Muscle layer of duodenum (tissue), 2 donors: ENCODE results near the gene CDKL4.
"Not testable (repeated sequence)": the region's sequence is repeated elsewhere in the genome, so short reads cannot be mapped to it uniquely, and the experiment has no call there.

Source experiments
- H3K27ac ChIP-seq: one replicate; pipeline ENCODE4 v1.7.0; 2013; ENCODE audit warnings: mild to moderate bottlenecking, low read length
- H3K27me3 ChIP-seq: one replicate; pipeline ENCODE4 v1.7.0; 2013; ENCODE audit warnings: low read depth, mild to moderate bottlenecking, control low read depth, low read length
- H3K36me3 ChIP-seq, 2 donors: one replicate each; pipeline ENCODE4 v1.7.0; 2013; ENCODE audit warnings: low read length in 2 of 2, control low read depth in 1 of 2, mild to moderate bottlenecking in 1 of 2; ENCODE audit not compliant: insufficient read depth in 2 of 2, control insufficient read depth in 1 of 2
- H3K4me1 ChIP-seq, 2 donors: one replicate each; pipeline ENCODE4 v1.7.0; 2013; ENCODE audit warnings: low read length in 2 of 2, mild to moderate bottlenecking in 2 of 2, control low read depth in 1 of 2, moderate library complexity in 1 of 2; ENCODE audit not compliant: insufficient read depth in 2 of 2, control insufficient read depth in 1 of 2
- H3K4me3 ChIP-seq, 2 donors: one replicate each; pipeline ENCODE4 v1.7.0; 2013; ENCODE audit warnings: low read length in 2 of 2, low read depth in 1 of 2, mild to moderate bottlenecking in 1 of 2
- H3K9me3 ChIP-seq, 2 donors: one replicate each; pipeline ENCODE4 v1.7.0; 2013; ENCODE audit warnings: low read length in 2 of 2, control low read depth in 1 of 2, mild to moderate bottlenecking in 1 of 2; ENCODE audit not compliant: control insufficient read depth in 1 of 2
- donor health status: healthy.

CDKL4 gene

GRCh38 chr2:39140322-39140847 lies 103.4 kb downstream of the CDKL4 start:
- Histone ChIP-seq H3K4me3 (no peak overlapping the region), H3K4me1 (peaks cover 0 to 11% of the 10 kb centered on the region in 2 donors), H3K27me3 (no peaks in the 10 kb centered on the region), H3K9me3 (no peaks in the 10 kb centered on the region), H3K36me3 (no peaks in the 10 kb centered on the region), H3K27ac (no peak overlapping the region)

DNA sequence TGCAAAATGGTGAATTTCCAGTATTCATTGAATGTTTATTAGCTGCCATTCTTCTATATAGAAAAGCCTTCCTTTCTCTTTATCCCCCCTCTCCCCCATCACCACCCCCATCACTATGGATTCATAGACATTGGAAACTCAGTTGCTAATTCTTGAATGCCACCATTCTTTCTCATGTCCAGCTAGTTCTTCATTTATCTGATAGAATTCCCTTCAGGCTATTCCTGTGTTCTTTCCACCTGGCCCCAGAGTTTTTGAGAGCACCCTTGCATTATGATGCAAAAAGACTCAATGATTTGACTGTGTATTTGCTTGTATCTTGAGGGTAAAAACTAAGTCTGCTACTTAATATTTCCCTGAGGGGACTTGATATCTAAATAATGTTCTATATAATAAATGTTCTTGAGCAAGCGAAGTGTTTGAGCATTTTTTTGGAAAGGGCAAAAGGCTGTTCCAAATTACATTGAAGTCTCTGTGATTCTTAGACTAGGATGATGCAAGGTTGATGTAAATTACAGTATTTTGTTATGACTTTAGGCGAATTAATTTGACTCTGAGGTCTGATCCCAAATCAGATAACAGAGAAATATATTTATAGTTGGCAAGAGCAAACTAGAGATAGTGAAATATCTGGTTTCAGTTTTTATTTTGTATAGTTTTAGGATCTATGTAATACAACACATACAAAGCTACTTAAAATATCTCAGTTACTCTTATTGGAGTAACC lies 104.1 kb downstream of the CDKL4 start:
- no peaks in the 10 kb centered on the region for H3K36me3 ChIP-seq
- no peaks in the 10 kb centered on the region for H3K9me3 ChIP-seq
- H3K4me3 ChIP-seq, result no peak overlapping the region
- H3K4me1 ChIP-seq, result peaks cover 0 to 11% of the 10 kb centered on the region in 2 donors
- H3K27me3 ChIP-seq, result no peaks in the 10 kb centered on the region
- no peak overlapping the region for H3K27ac ChIP-seq

GRCh38 chr2:39138837-39139211 lies 104.9 kb downstream of the CDKL4 start:
- Histone ChIP-seq H3K4me1 (peaks cover 0 to 11% of the 10 kb centered on the region in 2 donors), H3K4me3 (no peak overlapping the region)

GRCh38 chr2:39138187-39138836 lies 105.5 kb downstream of the CDKL4 start:
- not testable (repeated sequence) for H3K9me3 ChIP-seq, H3K27ac ChIP-seq, H3K36me3 ChIP-seq, H3K27me3 ChIP-seq, H3K4me3 ChIP-seq
- H3K4me1 ChIP-seq, result peaks cover 0 to 11% of the 10 kb centered on the region in 2 donors

More at GRCh38 chr2:39138837-39139211, 104.9 kb downstream of the CDKL4 start:
- no peak overlapping the region for H3K27ac ChIP-seq
- H3K27me3 ChIP-seq, result no peaks in the 10 kb centered on the region
- no peaks in the 10 kb centered on the region for H3K36me3 ChIP-seq
- H3K9me3 ChIP-seq, result no peaks in the 10 kb centered on the region

DNA sequence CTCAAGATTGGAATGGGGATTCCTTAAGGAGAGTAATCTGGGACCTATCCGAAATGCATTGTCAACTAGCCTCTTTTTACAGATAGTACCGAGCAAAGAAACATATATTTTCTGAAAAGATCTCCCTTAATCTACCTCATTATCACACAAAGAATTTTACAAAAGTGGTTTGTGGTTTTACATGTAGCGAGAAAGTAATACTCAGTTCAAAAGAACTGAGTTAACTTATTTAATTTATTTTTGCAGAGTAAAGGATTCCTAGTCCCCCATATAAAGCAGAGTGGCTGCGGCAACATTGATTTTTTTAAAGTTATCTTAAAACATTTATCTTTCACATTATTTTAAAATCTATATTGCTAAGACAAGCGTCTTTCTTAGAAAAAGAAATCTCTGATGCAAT lies 107.0 kb downstream of the CDKL4 start:
- no peaks in the 10 kb centered on the region for H3K36me3 ChIP-seq
- H3K9me3 ChIP-seq, result no peaks in the 10 kb centered on the region
- H3K4me1 ChIP-seq, result peaks cover 0 to 8% of the 10 kb centered on the region in 2 donors
- H3K27ac ChIP-seq, result no peak overlapping the region
- no peak overlapping the region for H3K4me3 ChIP-seq
- no peaks in the 10 kb centered on the region for H3K27me3 ChIP-seq

GRCh38 chr2:39135690-39136259 lies 108.0 kb downstream of the CDKL4 start:
- no peaks in the 10 kb centered on the region for H3K4me1 ChIP-seq
- H3K36me3 ChIP-seq, result no peaks in the 10 kb centered on the region
- H3K27me3 ChIP-seq, result no peaks in the 10 kb centered on the region
- H3K27ac ChIP-seq, result no peak overlapping the region
- H3K9me3 ChIP-seq, result no peaks in the 10 kb centered on the region
- no peak overlapping the region for H3K4me3 ChIP-seq

- H3K4me1 ChIP-seq, result no peaks in the 10 kb centered on the region
- no peak overlapping the region for H3K4me3 ChIP-seq
- no peaks in the 10 kb centered on the region for H3K36me3 ChIP-seq
- H3K9me3 ChIP-seq, result no peaks in the 10 kb centered on the region
- H3K27ac ChIP-seq, result no peak overlapping the region
- no peaks in the 10 kb centered on the region for H3K27me3 ChIP-seq
Measured at GRCh38 chr2:39133215-39133851, 110.4 kb downstream of the CDKL4 start.

GRCh38 chr2:39128919-39129391 lies 114.8 kb downstream of the CDKL4 start:
- H3K36me3 ChIP-seq, result no peaks in the 10 kb centered on the region

GRCh38 chr2:39127973-39128372 lies 115.8 kb downstream of the CDKL4 start:
- no peak overlapping the region for H3K4me3 ChIP-seq
- no peaks in the 10 kb centered on the region for H3K27me3 ChIP-seq
- no peak overlapping the region for H3K27ac ChIP-seq
- H3K9me3 ChIP-seq, result no peaks in the 10 kb centered on the region
- H3K4me1 ChIP-seq, result peaks cover 5 to 15% of the 10 kb centered on the region in 2 donors
- no peaks in the 10 kb centered on the region for H3K36me3 ChIP-seq

More at GRCh38 chr2:39128919-39129391, 114.8 kb downstream of the CDKL4 start:
- Histone ChIP-seq H3K4me1 (peaks cover 0 to 5% of the 10 kb centered on the region in 2 donors), H3K4me3 (no peak overlapping the region), H3K9me3 (no peaks in the 10 kb centered on the region), H3K27me3 (no peaks in the 10 kb centered on the region), H3K27ac (no peak overlapping the region)
